Suprapubic skin (tissue), 4 donors: ENCODE data around the gene RGS6. TPM values are rescaled to one million over a fixed set of nuclear protein-coding genes. Genes with fewer than 3 reads are reported as not detected.

Experiments
- DNase-seq, 2 donors: peaks; one replicate each; pipeline ENCODE4 v3.0.0-alpha.2; 2019; ENCODE audit warnings: low spot score in 2 of 2
- H3K27ac ChIP-seq: fragments of 200-600 bp; sonication (generic); one replicate; pipeline ENCODE4 v1.5.1; 2019
- H3K27me3 ChIP-seq: fragments of 200-600 bp; sonication (generic); one replicate; pipeline ENCODE4 v1.5.1; 2019
- H3K36me3 ChIP-seq: fragments of 200-600 bp; sonication (generic); one replicate; pipeline ENCODE4 v1.5.1; 2019
- H3K4me1 ChIP-seq: fragments of 200-600 bp; sonication (generic); one replicate; pipeline ENCODE4 v1.5.1; 2019
- H3K4me3 ChIP-seq: fragments of 200-600 bp; sonication (generic); one replicate; pipeline ENCODE4 v1.5.1; 2019; ENCODE audit warnings: mild to moderate bottlenecking
- H3K9me3 ChIP-seq: fragments of 200-600 bp; sonication (generic); one replicate; pipeline ENCODE4 v1.5.1; 2019
- EP300 ChIP-seq: sonication (generic); formaldehyde crosslinking; IDR thresholded peaks from one replicate; pipeline ENCODE4 v1.6.1; 2017; ENCODE audit warnings: antibody characterized with exemption
- POLR2A ChIP-seq, 2 donors: fragments of 450-650 bp; IDR thresholded peaks; one replicate each; pipeline ENCODE4 v1.6.1; 2017; ENCODE audit warnings: antibody characterized with exemption in 2 of 2, mild to moderate bottlenecking in 2 of 2, moderate library complexity in 2 of 2
- POLR2AphosphoS5 ChIP-seq, 3 donors: sonication (generic); formaldehyde crosslinking; IDR thresholded peaks; one replicate each; pipeline ENCODE4 v1.6.1; 2017; ENCODE audit warnings: antibody characterized with exemption in 3 of 3
- WGBS: methylation state at CpG from one replicate; pipeline ENCODE4 v1.1.5; 2018; 5-methylcytosine and 5-hydroxymethylcytosine counted together
- total RNA-seq, 4 donors: library from RNA; depleted of rRNA; stranded (reverse); fragments of >200 nt; gene quantifications; one replicate each; pipeline ENCODE4 v1.1.0, GENCODE V29; 2016
- TF ChIP-seq, protein P1 (sequence below), 2 donors: fragments of 200-600 bp in 1 of 2; fragments of 450-650 bp in 1 of 2; sonication (generic) in 1 of 2; IDR thresholded peaks; one replicate each; pipeline ENCODE4 v1.5.1; 2016 to 2019; ENCODE audit warnings: antibody characterized with exemption in 2 of 2, mild to moderate bottlenecking in 1 of 2, moderate library complexity in 1 of 2

RGS6 gene
- total RNA-seq, 4 donors from 2014 or later, result 0.08 to 4.4 (median 1.0) TPM

DNA sequence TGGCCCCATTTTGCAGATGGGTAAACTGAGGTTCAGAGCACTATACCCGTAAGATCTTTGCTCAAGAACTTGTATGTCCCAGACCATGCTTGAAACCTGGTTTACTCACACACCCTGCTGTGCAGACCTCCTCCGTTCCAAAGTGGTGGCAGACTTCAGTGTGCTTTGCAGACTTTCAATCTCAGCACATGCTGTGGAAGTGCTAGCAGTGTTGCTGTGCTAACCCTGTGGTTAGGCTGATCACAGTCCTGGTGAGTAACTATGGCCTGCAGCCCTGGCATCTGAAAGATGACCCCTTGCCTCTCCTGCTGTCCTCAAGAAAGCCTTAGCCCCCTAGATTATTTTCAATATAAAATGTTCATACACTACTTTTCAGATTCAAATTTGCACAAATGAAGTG is 511.0 kb downstream of the RGS6 start:
- Histone ChIP-seq H3K4me1 (no peaks in the 10 kb centered on the region), H3K4me3 (no peak overlapping the region), H3K9me3 (no peaks in the 10 kb centered on the region), H3K36me3 (no peaks in the 10 kb centered on the region), H3K27me3 (no peaks in the 10 kb centered on the region), H3K27ac (no peak overlapping the region)
- 100% methylated on average over 2 of the region's 2 CpGs for whole genome bisulfite sequencing
- DNase-seq, result no peak
- TF ChIP-seq EP300 (no peak), POLR2AphosphoS5 (IDR thresholded peaks at IDR 0.05) (no peak), POLR2A (IDR thresholded peaks at IDR 0.05) (no peak)
- TF ChIP-seq, protein P1, sequence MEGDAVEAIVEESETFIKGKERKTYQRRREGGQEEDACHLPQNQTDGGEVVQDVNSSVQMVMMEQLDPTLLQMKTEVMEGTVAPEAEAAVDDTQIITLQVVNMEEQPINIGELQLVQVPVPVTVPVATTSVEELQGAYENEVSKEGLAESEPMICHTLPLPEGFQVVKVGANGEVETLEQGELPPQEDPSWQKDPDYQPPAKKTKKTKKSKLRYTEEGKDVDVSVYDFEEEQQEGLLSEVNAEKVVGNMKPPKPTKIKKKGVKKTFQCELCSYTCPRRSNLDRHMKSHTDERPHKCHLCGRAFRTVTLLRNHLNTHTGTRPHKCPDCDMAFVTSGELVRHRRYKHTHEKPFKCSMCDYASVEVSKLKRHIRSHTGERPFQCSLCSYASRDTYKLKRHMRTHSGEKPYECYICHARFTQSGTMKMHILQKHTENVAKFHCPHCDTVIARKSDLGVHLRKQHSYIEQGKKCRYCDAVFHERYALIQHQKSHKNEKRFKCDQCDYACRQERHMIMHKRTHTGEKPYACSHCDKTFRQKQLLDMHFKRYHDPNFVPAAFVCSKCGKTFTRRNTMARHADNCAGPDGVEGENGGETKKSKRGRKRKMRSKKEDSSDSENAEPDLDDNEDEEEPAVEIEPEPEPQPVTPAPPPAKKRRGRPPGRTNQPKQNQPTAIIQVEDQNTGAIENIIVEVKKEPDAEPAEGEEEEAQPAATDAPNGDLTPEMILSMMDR (IDR thresholded peaks at IDR 0.05), result no peak

DNA sequence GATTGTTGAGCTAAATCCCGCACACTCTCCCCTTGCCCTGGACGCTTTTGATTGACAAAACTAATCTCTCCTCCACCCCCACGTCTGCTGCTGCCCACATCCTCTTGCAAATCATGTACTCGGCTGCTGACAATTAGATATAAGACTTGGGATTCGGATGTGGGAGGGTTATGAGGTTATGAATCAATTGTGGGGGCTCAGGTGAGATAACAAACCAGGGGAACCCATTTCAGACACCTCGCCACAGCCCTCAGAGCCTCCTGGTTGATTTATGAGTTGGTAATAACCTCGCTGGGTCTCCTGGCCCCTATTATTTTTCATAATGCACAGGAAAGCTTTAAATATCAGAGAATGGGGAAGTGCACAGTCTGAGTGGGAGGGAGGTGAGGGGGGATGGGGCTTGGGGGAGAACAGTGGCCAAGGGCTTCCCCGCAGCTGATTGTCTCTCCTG is 511.8 kb downstream of the RGS6 start:
- H3K27me3 ChIP-seq, result no peaks in the 10 kb centered on the region
- TF ChIP-seq EP300 (no peak), POLR2A (IDR thresholded peaks at IDR 0.05) (no peak), POLR2AphosphoS5 (IDR thresholded peaks at IDR 0.05) (no peak)
- TF ChIP-seq, protein P1 (IDR thresholded peaks at IDR 0.05), result no peak
- no peak for DNase-seq
- no peaks in the 10 kb centered on the region for H3K36me3 ChIP-seq
- no peaks in the 10 kb centered on the region for H3K4me1 ChIP-seq
- no peaks in the 10 kb centered on the region for H3K9me3 ChIP-seq
- no peak overlapping the region for H3K4me3 ChIP-seq
- H3K27ac ChIP-seq, result no peak overlapping the region
- 70% methylated on average over 8 of the region's 8 CpGs for WGBS

DNA sequence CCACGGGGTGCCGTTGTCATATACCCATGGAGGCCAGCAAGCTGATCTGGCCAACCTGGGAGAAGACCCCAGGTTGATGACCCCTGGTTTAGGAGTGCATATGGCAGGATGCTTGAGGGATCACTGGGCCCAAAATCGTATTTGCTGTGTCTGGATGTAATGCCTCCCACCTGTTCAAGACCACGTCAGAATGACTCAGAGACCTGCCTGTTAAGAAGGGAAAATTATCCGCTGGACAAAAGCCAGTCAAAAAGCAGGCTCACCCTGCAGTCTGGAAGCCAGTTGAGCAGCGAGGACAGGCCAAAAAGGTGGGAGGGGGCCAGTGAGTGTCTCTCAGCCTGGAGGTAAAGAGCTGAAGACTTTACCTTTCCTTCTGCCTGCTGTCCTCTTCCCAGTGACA is 512.5 kb downstream of the RGS6 start:
- Histone ChIP-seq H3K4me3 (no peak overlapping the region), H3K9me3 (no peaks in the 10 kb centered on the region), H3K36me3 (no peaks in the 10 kb centered on the region), H3K27ac (no peak overlapping the region), H3K4me1 (no peaks in the 10 kb centered on the region), H3K27me3 (no peaks in the 10 kb centered on the region)
- TF ChIP-seq, protein P1 (IDR thresholded peaks at IDR 0.05), result no peak
- TF ChIP-seq POLR2A (IDR thresholded peaks at IDR 0.05) (no peak), EP300 (no peak), POLR2AphosphoS5 (IDR thresholded peaks at IDR 0.05) (no peak)
- no peak for DNase-seq
- 77% methylated on average over 6 of the region's 6 CpGs for WGBS

DNA sequence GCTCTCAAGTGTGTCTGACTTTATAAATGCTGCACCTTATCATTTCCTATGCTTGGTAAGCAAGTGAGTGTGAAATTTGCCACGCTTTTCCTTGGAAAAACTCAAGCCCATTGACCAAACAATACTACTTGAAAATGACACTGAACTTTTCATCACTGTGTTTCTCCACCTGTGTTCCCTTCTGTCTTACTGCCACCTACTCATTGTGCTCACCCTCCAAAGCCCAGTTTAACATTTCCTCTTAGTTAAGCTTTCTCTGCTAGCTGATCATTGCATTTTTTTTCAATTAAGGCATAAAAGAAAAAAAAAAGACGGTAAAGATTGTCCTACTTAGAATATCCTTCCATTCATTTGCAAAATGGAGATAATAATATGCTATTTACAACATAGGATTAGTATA is 516.0 kb downstream of the RGS6 start:
- DNase-seq, result no peak
- Histone ChIP-seq H3K27ac (no peak overlapping the region), H3K36me3 (no peaks in the 10 kb centered on the region), H3K9me3 (no peaks in the 10 kb centered on the region), H3K4me3 (no peak overlapping the region), H3K27me3 (no peaks in the 10 kb centered on the region), H3K4me1 (peaks cover 12% of the 10 kb centered on the region)
- WGBS, result 84% methylated on average over 2 of the region's 2 CpGs
- TF ChIP-seq EP300 (no peak), POLR2AphosphoS5 (IDR thresholded peaks at IDR 0.05) (no peak), POLR2A (IDR thresholded peaks at IDR 0.05) (no peak)
- TF ChIP-seq, protein P1 (IDR thresholded peaks at IDR 0.05), result no peak

DNA sequence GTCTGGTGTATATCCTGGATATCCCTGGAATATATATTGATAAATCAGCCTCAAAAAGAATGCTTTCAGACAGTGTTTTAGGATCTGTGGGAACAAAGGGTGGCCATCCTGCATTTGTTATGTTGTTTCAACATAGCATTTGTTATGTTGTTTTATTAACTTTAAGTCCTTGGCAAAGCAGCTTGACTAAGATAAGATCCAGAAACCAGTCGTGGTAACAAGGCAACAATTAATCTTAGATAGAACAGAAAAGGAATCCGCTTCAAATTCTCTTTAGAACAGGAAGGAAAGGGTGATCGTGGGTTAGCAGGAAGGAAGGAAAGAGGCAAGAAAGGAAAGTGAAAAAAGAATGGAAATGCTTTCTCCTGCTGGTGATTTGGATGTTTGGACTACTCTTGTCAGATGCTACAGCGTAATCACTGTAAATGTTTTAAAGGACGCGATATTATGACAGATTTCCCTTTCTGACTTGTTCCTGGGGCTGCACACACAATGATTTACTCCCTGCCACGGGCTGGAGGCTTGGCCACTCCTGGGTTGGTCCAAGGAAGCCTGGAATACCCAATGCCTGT is 518.3 kb downstream of the RGS6 start:
- no peak overlapping the region for H3K27ac ChIP-seq
- no peak for DNase-seq

More for the DNA sequence above, 518.3 kb downstream of the RGS6 start:
- Histone ChIP-seq H3K36me3 (no peaks in the 10 kb centered on the region), H3K27me3 (no peaks in the 10 kb centered on the region), H3K9me3 (no peaks in the 10 kb centered on the region), H3K4me3 (no peak overlapping the region), H3K4me1 (peaks cover 12% of the 10 kb centered on the region)
- WGBS, result 56% methylated on average over 7 of the region's 7 CpGs
- TF ChIP-seq EP300, result no peak
- TF ChIP-seq, protein P1 (IDR thresholded peaks at IDR 0.05), result no peak
- no peak for TF ChIP-seq POLR2AphosphoS5 (IDR thresholded peaks at IDR 0.05)
- no peak for TF ChIP-seq POLR2A (IDR thresholded peaks at IDR 0.05)
